ENCODE measurements around the gene NIPBL.
"Not testable (repeated sequence)": the region's sequence is repeated elsewhere in the genome, so short reads cannot be mapped to it uniquely, and the experiment has no call there.

The NIPBL gene

DNA sequence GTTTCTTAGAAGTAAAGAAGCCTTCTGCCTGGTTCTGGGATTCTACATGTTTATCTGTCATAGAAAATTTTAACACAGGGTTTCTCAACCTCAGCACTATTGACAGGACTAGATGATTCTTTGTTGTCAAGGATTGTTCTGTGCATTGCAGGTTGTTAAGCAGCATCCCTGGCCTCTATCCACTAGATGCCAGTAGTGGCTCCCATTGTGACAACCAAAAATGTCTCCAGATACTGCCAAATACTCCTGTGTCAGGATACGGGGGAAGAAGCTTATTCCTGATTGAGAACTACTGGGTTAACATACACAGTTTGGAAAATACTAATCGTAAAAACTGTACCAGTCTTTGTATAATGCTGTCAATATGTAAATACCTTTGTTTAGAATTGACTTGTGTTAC, 167.1 kb downstream of the NIPBL start:
- DNase-seq, result no peak

DNA sequence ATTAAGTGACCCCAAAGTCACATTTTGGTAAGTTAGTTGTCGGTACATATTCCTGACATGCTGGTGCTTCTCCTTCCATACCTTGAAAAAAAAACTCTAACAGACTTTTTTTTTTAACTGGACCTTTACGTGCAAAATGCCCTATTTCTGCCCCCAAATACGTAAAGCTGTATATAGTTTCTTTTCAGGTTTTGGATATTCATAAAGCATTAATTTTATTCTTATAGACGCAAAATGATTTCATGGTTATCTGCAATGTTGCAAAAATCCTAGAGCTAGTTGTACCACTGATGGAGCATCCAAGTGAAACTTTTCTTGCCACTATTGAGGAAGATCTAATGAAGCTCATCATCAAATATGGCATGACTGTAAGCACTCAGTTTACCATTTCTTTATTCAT, 167.6 kb downstream of the NIPBL start:
- no peak for DNase-seq

GRCh38 chr5:37045703-37046102, 169.1 kb downstream of the NIPBL start:
- no peak for DNase-seq

DNA sequence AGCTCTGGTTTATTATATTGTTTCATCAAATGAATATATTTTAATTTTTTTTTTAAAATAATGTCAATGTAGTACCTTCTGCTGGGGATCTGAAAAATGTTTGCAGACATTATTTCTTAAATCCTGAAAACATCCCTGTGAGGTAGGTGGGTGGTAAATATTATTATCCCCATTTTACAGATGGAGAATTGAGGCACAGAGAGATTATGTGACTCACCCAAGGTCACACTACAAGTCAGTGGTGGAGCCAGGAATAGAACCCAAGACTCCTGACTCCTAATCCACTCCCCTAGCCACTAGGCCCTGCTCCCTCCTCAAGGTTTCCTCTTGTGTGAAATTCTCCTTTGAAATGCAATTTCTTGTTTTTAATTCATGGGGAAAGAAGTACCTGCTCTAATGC, 171.4 kb downstream of the NIPBL start:
- DNase-seq, result no peak

DNA sequence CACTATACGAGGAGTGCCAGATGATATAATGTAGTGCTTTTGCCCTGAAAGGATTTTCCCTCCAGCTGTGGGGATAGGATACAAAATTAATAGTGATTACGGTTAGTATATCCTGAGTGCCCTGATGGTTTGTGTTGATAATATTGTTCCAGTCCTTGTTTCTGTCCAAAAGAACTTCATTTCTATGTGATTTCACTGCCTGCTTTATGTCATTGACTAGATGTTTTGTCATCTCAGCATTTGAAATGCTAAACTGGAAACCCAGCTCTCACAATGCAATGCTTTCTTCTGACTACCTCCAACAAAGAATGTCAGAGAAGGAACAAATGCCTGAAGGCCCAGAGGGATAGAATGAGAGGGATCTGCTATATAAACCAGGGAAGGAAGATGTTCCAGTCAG, 177.8 kb downstream of the NIPBL start:
- no peak for DNase-seq

GRCh38 chr5:37055383-37055990, 178.9 kb downstream of the NIPBL start:
- DNase-seq, result no peak

- no peak for DNase-seq
These were observed 180.2 kb downstream of the NIPBL start for GRCh38 chr5:37056762-37057161.

- no peak for DNase-seq
These were observed 183.5 kb downstream of the NIPBL start for GRCh38 chr5:37060030-37060429.

- DNase-seq, result no peak
These were observed 187.2 kb downstream of the NIPBL start for GRCh38 chr5:37063739-37064138.

GRCh38 chr5:37064442-37064841, 187.9 kb downstream of the NIPBL start:
- no peak for DNase-seq

GRCh38 chr5:37071487-37071886, 194.9 kb downstream of the NIPBL start:
- DNase-seq, result no peak

DNA sequence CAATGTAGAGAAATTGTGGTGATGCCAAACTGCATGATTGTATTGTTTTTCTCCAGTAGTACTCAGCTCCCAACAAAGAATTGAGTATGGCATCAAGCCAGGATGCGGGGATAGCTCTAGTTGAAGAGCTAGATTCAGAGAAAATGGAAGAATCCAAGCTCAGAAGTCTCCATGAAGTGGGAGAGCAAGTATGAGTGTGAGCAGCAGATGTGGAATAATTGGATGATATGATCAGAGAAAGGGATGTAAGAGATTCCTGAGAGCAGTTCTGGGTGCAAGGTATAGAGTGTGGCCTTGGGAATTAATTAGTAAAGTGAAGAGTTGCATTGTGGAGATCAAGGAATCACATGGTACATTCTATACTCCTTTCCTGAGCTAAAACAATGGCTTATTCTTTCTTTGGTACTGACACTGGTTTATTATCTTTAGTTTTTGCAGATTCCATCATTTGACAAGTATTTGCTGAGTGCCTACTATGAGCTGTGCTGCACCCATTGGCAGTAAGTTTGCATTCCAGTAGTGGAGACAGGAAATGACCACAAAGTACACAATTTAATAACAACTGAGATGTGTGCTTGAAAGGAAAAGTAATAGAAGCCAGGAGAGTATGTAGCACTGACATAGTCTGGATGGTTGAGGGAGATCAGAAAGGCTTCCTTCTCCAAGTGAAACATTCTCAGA, 195.5 kb downstream of the NIPBL start:
- DNase-seq, result no peak

GRCh38 chr5:37075399-37075950, 198.9 kb downstream of the NIPBL start:
- no peak for DNase-seq

DNA sequence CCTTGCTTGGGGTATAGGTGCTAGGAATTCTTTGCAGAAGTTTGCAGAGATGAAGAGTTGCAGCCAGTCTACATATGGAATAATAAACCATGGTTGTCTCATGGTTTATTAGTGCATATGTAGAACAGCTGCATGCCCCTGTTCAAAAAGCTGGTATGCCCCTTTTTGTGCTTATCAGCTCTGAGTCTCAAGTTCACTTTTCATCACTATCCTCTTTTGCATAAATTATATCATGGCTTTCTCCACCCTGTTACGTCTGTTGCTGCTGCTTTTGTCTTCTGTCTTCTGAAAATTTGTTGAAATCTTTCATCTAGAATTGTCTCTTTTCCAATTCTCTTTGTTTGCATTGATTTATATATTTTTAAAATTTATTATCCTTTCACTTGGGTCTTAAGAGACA, 200.6 kb downstream of the NIPBL start:
- DNase-seq, result no peak

DNA sequence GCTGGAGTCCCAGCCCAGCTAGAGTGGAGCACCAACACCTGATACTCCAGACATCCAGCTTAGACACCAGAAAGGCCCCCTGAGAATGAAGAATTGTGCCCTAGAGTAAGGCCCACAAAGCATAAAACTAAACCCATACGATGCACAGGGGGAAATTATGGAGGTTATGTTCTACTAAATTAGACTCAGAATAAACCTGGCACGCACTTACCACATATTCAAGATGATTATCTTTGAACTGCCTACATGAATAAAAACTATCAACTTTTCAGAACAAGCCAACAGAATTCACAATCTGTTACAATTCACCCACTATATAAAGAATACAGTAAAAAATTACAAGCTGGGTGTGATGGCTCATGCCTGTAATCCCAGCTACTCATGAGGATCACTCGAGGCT, 204.1 kb downstream of the NIPBL start:
- DNase-seq, result no peak

DNA sequence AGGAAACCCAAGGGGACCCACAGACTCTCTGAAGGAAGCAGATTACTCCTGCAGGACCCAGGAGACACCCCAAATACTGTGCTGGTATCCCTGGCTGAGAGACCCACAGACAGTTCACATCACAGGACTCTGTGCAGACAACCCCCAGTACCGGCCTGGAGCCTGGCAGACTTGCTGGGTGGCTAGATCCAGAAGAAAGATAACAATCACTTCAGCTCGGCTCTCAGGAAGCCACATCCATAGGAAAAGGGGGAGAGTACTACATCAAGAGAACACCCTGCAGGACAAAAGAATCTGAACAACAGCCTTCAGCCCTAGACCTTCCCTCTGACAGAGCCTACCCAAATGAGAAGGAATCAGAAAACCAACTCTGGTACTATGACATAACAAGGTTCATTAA, 206.4 kb downstream of the NIPBL start:
- DNase-seq, result not testable (repeated sequence)

DNA sequence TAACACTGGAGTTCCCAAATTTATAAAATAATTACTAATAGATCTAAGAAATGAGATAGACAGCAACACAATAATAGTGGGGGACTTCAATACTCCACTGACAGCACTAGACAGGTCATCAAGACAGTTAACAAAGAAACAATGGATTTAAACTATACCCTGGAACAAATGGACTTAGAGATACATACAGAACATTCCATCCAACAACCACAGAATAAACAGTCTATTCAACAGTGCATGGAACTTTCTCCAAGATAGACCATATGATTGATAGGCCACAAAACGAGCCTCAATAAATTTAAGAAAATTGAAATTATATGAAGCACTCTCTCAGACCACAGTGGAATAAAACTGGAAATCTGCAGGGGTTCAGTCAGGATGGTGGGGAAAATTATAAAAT, 209.5 kb downstream of the NIPBL start:
- DNase-seq, result not testable (repeated sequence)

- no peak for DNase-seq
These were observed 210.1 kb downstream of the NIPBL start for GRCh38 chr5:37086466-37087173.

DNA sequence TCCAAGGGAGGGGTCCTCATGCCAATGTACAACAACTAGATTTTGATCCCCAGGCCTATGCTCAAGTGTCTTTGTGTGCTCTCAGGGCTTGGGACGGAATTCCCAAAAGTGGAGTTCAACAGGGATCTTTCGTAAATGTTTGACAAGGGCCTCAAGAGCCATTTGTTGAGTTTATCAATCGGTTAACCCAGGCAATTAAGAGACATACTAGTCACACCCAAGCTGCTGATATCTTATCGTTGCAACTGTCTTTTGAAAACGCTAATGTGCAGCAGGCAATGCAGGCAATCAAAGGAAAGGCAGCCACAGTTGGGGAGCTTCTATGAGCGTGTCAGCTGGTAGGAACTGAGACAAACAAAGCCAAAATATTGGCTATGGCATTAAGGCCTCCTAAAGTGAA, 211.4 kb downstream of the NIPBL start:
- DNase-seq, result no peak

DNA sequence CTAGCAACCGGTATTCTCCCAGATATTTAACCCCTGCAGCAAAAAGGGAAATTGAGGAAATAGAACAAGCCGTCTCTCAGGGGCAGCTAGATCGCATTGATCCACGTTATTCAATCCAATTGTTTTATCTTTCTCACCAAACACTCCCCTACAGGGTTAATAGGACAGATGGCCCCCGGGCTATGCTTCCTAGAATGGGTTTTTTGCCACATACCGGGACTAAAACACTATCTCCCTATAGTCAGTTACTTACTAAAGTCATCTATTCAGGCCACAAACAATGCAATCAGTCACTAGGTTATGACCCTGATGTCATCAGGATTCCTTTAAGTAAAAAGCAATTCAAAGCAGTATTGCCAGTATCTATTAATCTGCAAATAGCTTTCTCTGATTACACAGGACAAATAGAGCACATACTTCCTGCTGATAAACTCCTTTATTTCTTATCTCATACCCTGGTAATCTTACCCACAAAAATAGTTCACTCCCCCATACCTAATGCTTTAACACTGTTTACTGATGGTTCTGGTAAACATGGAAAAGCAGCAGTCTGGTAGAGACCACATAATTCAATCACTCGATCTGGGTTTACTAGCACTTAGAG, 213.7 kb downstream of the NIPBL start:
- DNase-seq, result no peak

GRCh38 chr5:37090781-37091180, 214.2 kb downstream of the NIPBL start:
- DNase-seq, result no peak

DNA sequence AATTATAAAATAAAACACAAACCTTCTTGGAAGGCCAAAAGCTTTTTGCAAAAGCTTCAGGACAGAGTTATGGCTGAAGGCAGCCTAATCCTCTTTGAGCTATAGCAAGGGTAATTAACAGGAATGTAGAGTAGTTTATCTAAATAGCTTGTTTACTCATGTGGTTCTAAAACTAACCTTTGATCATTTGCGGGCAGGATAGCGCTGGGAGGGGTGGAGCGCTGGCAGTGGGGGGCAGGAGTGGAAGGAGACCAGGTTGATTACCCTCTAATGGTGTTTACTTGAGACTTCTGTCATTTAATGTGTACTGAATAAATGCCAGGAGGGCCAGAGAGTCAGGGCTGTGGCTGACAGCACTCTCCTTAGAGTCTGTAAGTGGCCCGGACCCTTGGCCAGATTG, 217.2 kb downstream of the NIPBL start:
- not testable (repeated sequence) for DNase-seq

- DNase-seq, result not testable (repeated sequence)
These were observed 222.7 kb downstream of the NIPBL start for GRCh38 chr5:37099267-37099666.

DNA sequence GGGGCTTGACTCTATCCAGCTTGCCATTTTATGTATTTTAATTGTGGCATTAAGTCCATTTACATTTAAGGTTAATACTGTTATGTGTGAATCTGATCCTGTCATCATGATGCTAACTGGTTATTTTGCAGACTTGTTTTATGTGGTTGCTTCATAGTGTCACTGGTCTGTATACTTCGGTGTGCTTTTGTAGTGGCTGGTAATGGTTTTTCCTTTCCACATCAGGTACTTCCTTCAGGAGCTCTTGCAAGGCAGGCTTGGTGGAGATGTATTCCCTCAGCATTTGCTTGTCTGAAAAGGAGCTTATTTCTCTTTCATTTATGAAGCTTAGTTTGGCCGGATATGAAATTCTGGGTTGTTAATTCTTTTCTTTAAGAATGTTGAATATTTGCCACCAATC, 226.7 kb downstream of the NIPBL start:
- DNase-seq, result no peak
